H1 (cell line): Measurements from ENCODE around the gene ZNF536. TPM values are rescaled to one million over a fixed set of nuclear protein-coding genes. Genes with fewer than 3 reads are reported as not detected.
A peak's percentile ranks its signal among the peaks of the same experiment; 100 is the strongest.

Experiments used
- CTCF ChIA-PET: fragments of 300-600 bp; sonication (Branson Sonifier 250); formaldehyde crosslinking; loops from one replicate; lab custom pipeline; 2021; ENCODE audit not compliant: partially characterized antibody; lab: Charles Lee
- POLR2A ChIA-PET: fragments of 300-600 bp; sonication (Branson Sonifier 250); formaldehyde crosslinking; loops from one replicate; lab custom pipeline; 2021; ENCODE audit warnings: inconsistent platforms; ENCODE audit not compliant: partially characterized antibody; lab: Charles Lee
- DNase-seq, 2 experiments: peaks; one replicate each; pipeline versions ENCODE4 v3.0.0 to v3.0.0-alpha.2; 2010 to 2022; ENCODE audit warnings: low spot score in 2 of 2, low read depth in 1 of 2, mixed read lengths in 1 of 2
- FAIRE-seq: peaks from 2 replicates; lab custom pipeline; 2011; peaks lifted over from hg19 to GRCh38; lab: Jason Lieb, UNC
- H2AFZ ChIP-seq: 2 replicates; pipeline ENCODE4 v1.8.1; 2012; ENCODE audit warnings: low read length, inconsistent platforms
- H2AK5ac ChIP-seq: 2 replicates; pipeline ENCODE4 v1.6.1; 2013; ENCODE audit warnings: low read depth, low read length
- H2BK120ac ChIP-seq: replicated peaks from 2 replicates; pipeline ENCODE3; 2013; ENCODE audit warnings: low read depth, low read length, inconsistent platforms
- H2BK12ac ChIP-seq: 2 replicates; pipeline ENCODE4 v1.6.1; 2013; ENCODE audit warnings: low read depth, low read length
- H2BK15ac ChIP-seq: 2 replicates; pipeline ENCODE4 v1.6.1; 2013; ENCODE audit warnings: low read length
- H2BK20ac ChIP-seq: 2 replicates; pipeline ENCODE4 v1.6.1; 2013; ENCODE audit warnings: low read length
- H2BK5ac ChIP-seq: 2 replicates; pipeline ENCODE4 v1.6.1; 2013; ENCODE audit warnings: low read depth, low read length
- H3K14ac ChIP-seq: 2 replicates; pipeline ENCODE4 v1.6.1; 2013; ENCODE audit warnings: inconsistent platforms; ENCODE audit not compliant: insufficient read length
- H3K18ac ChIP-seq: 2 replicates; pipeline ENCODE4 v1.6.1; 2013; ENCODE audit warnings: low read length; ENCODE audit errors: extremely low read depth
- H3K23ac ChIP-seq: 2 replicates; pipeline ENCODE4 v1.6.1; 2013; ENCODE audit warnings: inconsistent platforms; ENCODE audit not compliant: insufficient read length
- H3K23me2 ChIP-seq: 2 replicates; pipeline ENCODE4 v1.6.1; 2013; ENCODE audit warnings: low read depth, low read length
- H3K27ac ChIP-seq: 2 replicates; pipeline ENCODE4 v1.6.1; 2011; ENCODE audit warnings: low read depth, low read length, inconsistent platforms
- H3K27me3 ChIP-seq, 4 experiments: replicated peaks in 1 of 4; 1 replicate in 1 of 4; 2 replicates in 3 of 4; pipeline versions ENCODE4 v1.6.1 to v1.8.1; 2011 to 2013; ENCODE audit warnings: low read length in 3 of 4, mild to moderate bottlenecking in 3 of 4, inconsistent platforms in 2 of 4, mixed read lengths in 2 of 4, moderate library complexity in 1 of 4; ENCODE audit not compliant: control insufficient read depth in 3 of 4, insufficient read depth in 3 of 4; ENCODE audit errors: extremely low read depth in 1 of 4
- H3K36me3 ChIP-seq, 4 experiments: 2 replicates each; pipeline versions ENCODE4 v1.6.1 to v1.8.1; 2011 to 2013; ENCODE audit warnings: mild to moderate bottlenecking in 4 of 4, low read length in 3 of 4, moderate library complexity in 2 of 4, control low read depth in 1 of 4, inconsistent platforms in 1 of 4; ENCODE audit not compliant: insufficient read depth in 4 of 4, control insufficient read depth in 2 of 4
- H3K4ac ChIP-seq: replicated peaks from 2 replicates; pipeline ENCODE3; 2013; ENCODE audit warnings: low read length, low read depth, mixed read lengths, inconsistent platforms; ENCODE audit not compliant: insufficient read length
- H3K4me1 ChIP-seq, 4 experiments: replicated peaks in 1 of 4; 1 replicate in 1 of 4; 2 replicates in 3 of 4; pipeline versions ENCODE4 v1.6.1 to v1.8.1; 2011 to 2013; ENCODE audit warnings: low read length in 3 of 4, inconsistent platforms in 2 of 4, mixed read lengths in 1 of 4; ENCODE audit not compliant: insufficient read depth in 4 of 4, control insufficient read depth in 3 of 4
- H3K4me2 ChIP-seq, 2 experiments: 2 replicates each; pipeline versions ENCODE4 v1.6.1 to v1.8.1; 2011 to 2013; ENCODE audit warnings: low read depth in 2 of 2, low read length in 2 of 2, control low read depth in 1 of 2, inconsistent platforms in 1 of 2, mild to moderate bottlenecking in 1 of 2; ENCODE audit not compliant: insufficient read depth in 1 of 2
- H3K4me3 ChIP-seq, 4 experiments: fragments of 200-600, 300-600 bp in 1 of 4; sonication (generic), shearing (Covaris generic), sonication (Bioruptor Twin) in 1 of 4; 2 replicates each; pipeline versions ENCODE4 v1.5.1 to v1.8.1; 2011 to 2016; ENCODE audit warnings: low read length in 4 of 4, low read depth in 3 of 4, control low read depth in 2 of 4, inconsistent platforms in 2 of 4, mild to moderate bottlenecking in 2 of 4, mixed read lengths in 1 of 4, moderate library complexity in 1 of 4; ENCODE audit not compliant: insufficient read depth in 2 of 4; ENCODE audit errors: extremely low read depth in 1 of 4
- H3K56ac ChIP-seq: replicated peaks from 2 replicates; pipeline ENCODE3; 2013; ENCODE audit warnings: low read depth, mild to moderate bottlenecking, mixed read lengths, low read length, inconsistent platforms; ENCODE audit not compliant: insufficient read length
- H3K79me1 ChIP-seq: 2 replicates; pipeline ENCODE4 v1.6.1; 2013; ENCODE audit warnings: low read depth, low read length, control low read depth
- H3K79me2 ChIP-seq, 2 experiments: 2 replicates each; pipeline versions ENCODE4 v1.6.1 to v1.8.1; 2012 to 2013; ENCODE audit warnings: low read length in 2 of 2, mild to moderate bottlenecking in 2 of 2, inconsistent platforms in 1 of 2; ENCODE audit not compliant: insufficient read depth in 2 of 2, control insufficient read depth in 1 of 2
- H3K9ac ChIP-seq, 4 experiments: replicated peaks in 1 of 4; 1 replicate in 1 of 4; 2 replicates in 3 of 4; pipeline versions ENCODE4 v1.6.1 to v1.8.1; 2011 to 2013; ENCODE audit warnings: low read depth in 3 of 4, low read length in 3 of 4, control low read depth in 2 of 4, mild to moderate bottlenecking in 2 of 4, moderate library complexity in 2 of 4, inconsistent platforms in 1 of 4; ENCODE audit errors: extremely low read depth in 1 of 4
- H3K9me3 ChIP-seq, 2 experiments: 2 replicates each; pipeline versions ENCODE4 v1.6.1 to v1.8.1; 2012 to 2013; ENCODE audit warnings: mild to moderate bottlenecking in 2 of 2, moderate library complexity in 2 of 2, control low read depth in 1 of 2, inconsistent platforms in 1 of 2, low read depth in 1 of 2, low read length in 1 of 2, mixed read lengths in 1 of 2; ENCODE audit not compliant: insufficient read depth in 2 of 2
- H4K20me1 ChIP-seq, 2 experiments: replicated peaks in 1 of 2; 2 replicates each; pipeline versions ENCODE3 to v1.8.1; 2011 to 2013; ENCODE audit warnings: inconsistent platforms in 2 of 2, low read length in 2 of 2, mild to moderate bottlenecking in 1 of 2; ENCODE audit not compliant: insufficient read depth in 2 of 2, control insufficient read depth in 1 of 2
- H4K5ac ChIP-seq: 2 replicates; pipeline ENCODE4 v1.6.1; 2013; ENCODE audit warnings: low read length, low read depth, mixed read lengths, inconsistent platforms; ENCODE audit not compliant: insufficient read length
- H4K8ac ChIP-seq: 2 replicates; pipeline ENCODE4 v1.8.0; 2013; ENCODE audit warnings: mild to moderate bottlenecking, moderate library complexity, low read length, inconsistent platforms; ENCODE audit not compliant: insufficient read depth; ENCODE audit errors: extremely low read depth
- H4K91ac ChIP-seq: replicated peaks from 2 replicates; pipeline ENCODE3; 2013; ENCODE audit warnings: low read length, mixed read lengths, inconsistent platforms; ENCODE audit not compliant: insufficient read length
- CBX8 ChIP-seq: fragments of 300-800, 300-1000 bp; sonication (generic); IDR thresholded peaks from 2 replicates; pipeline ENCODE4 v1.7.1; 2016; ENCODE audit warnings: low read depth, low read length, borderline replicate concordance
- WGBS, 2 experiments: shearing (Covaris generic) in 1 of 2; methylation state at CpG; one replicate each; pipeline versions ENCODE4 v1.1.6 to v1.1.7; 2013 to 2015; ENCODE audit warnings: low lambda C conversion rate in 2 of 2, mixed read lengths in 2 of 2, inconsistent platforms in 1 of 2, low coverage in 1 of 2, missing lambda C conversion rate in 1 of 2; ENCODE audit not compliant: insufficient replicate concordance in 2 of 2, insufficient coverage in 1 of 2, insufficient read length in 1 of 2; ENCODE audit errors: extremely low coverage in 1 of 2, missing lambda C conversion rate in 1 of 2; 5-methylcytosine and 5-hydroxymethylcytosine counted together
- polyA plus RNA-seq, 7 experiments: library from polyadenylated mRNA; depleted of rRNA in 3 of 7; stranded (reverse) in 5 of 7; unstranded in 2 of 7; fragments of >200 nt in 5 of 7; fragments of 200-250 nt in 2 of 7; gene quantifications; 1 replicate in 5 of 7; 2 replicates in 1 of 7; 4 replicates in 1 of 7; pipeline versions ENCODE4 v1.2.1 to v1.2.3, GENCODE V29; 2011 to 2013; ENCODE audit warnings: missing spikeins in 2 of 7, mixed read lengths in 2 of 7
- total RNA-seq: library from RNA; stranded (reverse); fragmentation: NEBNext Ultra II Directional; extraction: Animal tissue kit (Norgen Biotek cat#: 25700); gene quantifications from 2 replicates; pipeline ENCODE4 v1.2.1, GENCODE V29; 2021
- TF ChIP-seq, protein P1 (sequence below): IDR thresholded peaks from 2 replicates; pipeline ENCODE4 v1.6.1; 2012; ENCODE audit warnings: inconsistent platforms

The ZNF536 gene
- total and polyA plus RNA-seq, 2 of the 8 experiments (the other 6 are each of a cell fraction or from before 2014, with no cell fraction given) = 0.09 to 0.11 TPM

- Histone ChIP-seq H4K20me1 (no peaks in the 10 kb centered on the region), H3K4ac (no peak overlapping the region), H2BK12ac (no peak overlapping the region), H2BK15ac (0 out of 2 replicates have a peak overlapping the region, but pooled peaks have one; percentile 4), H3K9me3 (no peaks in the 10 kb centered on the region), H3K9ac (no peak overlapping the region), H3K23ac (no peak overlapping the region), H4K8ac (no peak overlapping the region), H3K27ac (no peak overlapping the region), H2BK120ac (no peak overlapping the region), H3K79me2 (no peaks in the 10 kb centered on the region), H2BK5ac (no peak overlapping the region), H3K4me1 (peaks cover 0 to 2% (median 0%) of the 10 kb centered on the region in 4 experiments; a peak in 1 of 7 replicates), H3K4me2 (no peak overlapping the region), H2AFZ (no peak overlapping the region), H2AK5ac (no peak overlapping the region), H3K56ac (no peak overlapping the region), H4K91ac (no peak overlapping the region), H2BK20ac (no peak overlapping the region), H3K27me3 (no peaks in the 10 kb centered on the region), H4K5ac (no peak overlapping the region), H3K36me3 (no peaks in the 10 kb centered on the region), H3K4me3 (no peak overlapping the region), H3K14ac (no peak overlapping the region), H3K23me2 (no peaks in the 10 kb centered on the region), H3K18ac (no peak overlapping the region), H3K79me1 (no peaks in the 10 kb centered on the region)
- DNase-seq (no peak), FAIRE-seq (no peak)
- ChIA-PET POLR2A (no interaction called here), CTCF (no interaction called here)
- TF ChIP-seq, protein P1, sequence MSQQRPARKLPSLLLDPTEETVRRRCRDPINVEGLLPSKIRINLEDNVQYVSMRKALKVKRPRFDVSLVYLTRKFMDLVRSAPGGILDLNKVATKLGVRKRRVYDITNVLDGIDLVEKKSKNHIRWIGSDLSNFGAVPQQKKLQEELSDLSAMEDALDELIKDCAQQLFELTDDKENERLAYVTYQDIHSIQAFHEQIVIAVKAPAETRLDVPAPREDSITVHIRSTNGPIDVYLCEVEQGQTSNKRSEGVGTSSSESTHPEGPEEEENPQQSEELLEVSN = no peak
- no peak for TF ChIP-seq CBX8
- WGBS, 2 experiments = 100% methylated on average over 4 of the region's 4 CpGs; no CpG with 5 or more reads in 1 of the 2 experiments
These were observed 208.5 kb downstream of the ZNF536 start for GRCh38 chr19:30580673-30581072.
